Neural cell (in vitro differentiated cells): Measurements from ENCODE around the gene PPP1R12C. TPM values are rescaled to one million over a fixed set of nuclear protein-coding genes. Genes with fewer than 3 reads are reported as not detected.

Source experiments
- H2AFZ ChIP-seq: fragments of 200-600, 300-800 bp; sonication (generic), shearing (Covaris generic); 2 replicates; pipeline ENCODE4 v1.6.0; 2014; ENCODE audit warnings: low read depth, mild to moderate bottlenecking, antibody characterized with exemption, low read length, moderate library complexity
- H3F3A ChIP-seq: fragments of 200-600 bp; shearing (Covaris generic); 2 replicates; pipeline ENCODE4 v1.6.1; 2016; ENCODE audit warnings: mild to moderate bottlenecking, moderate library complexity, mixed read lengths, antibody characterized with exemption, low read length; ENCODE audit not compliant: insufficient read depth, poor library complexity, severe bottlenecking
- H3K27ac ChIP-seq: fragments of 200-600, 300-800 bp; sonication (generic), shearing (Covaris generic); 2 replicates; pipeline ENCODE4 v1.5.1; 2014; ENCODE audit warnings: mild to moderate bottlenecking, low read length, moderate library complexity
- H3K27me3 ChIP-seq: fragments of 300-800, 200-600 bp; sonication (generic), shearing (Covaris generic); 2 replicates; pipeline ENCODE4 v1.6.0; 2014; ENCODE audit warnings: mild to moderate bottlenecking, low read depth, low read length, moderate library complexity; ENCODE audit not compliant: insufficient read depth
- H3K36me3 ChIP-seq: fragments of 300-800, 200-600 bp; sonication (generic), shearing (Covaris generic); 2 replicates; pipeline ENCODE4 v1.5.1; 2014; ENCODE audit warnings: mild to moderate bottlenecking, antibody characterized with exemption, low read length, moderate library complexity; ENCODE audit not compliant: insufficient read depth
- H3K4me2 ChIP-seq: fragments of 300-800, 200-600 bp; sonication (generic), shearing (Covaris generic); 2 replicates; pipeline ENCODE4 v1.6.0; 2014; ENCODE audit warnings: mild to moderate bottlenecking, low read length
- H3K4me3 ChIP-seq: fragments of 300-800, 200-600 bp; sonication (generic), shearing (Covaris generic); 2 replicates; pipeline ENCODE4 v1.5.1; 2014; ENCODE audit warnings: mild to moderate bottlenecking, low read length, moderate library complexity
- H3K79me2 ChIP-seq: fragments of 200-600 bp; shearing (Covaris generic); replicated peaks from 2 replicates; pipeline ENCODE4 v1.6.0; 2014; ENCODE audit warnings: mild to moderate bottlenecking, low read length, moderate library complexity; ENCODE audit not compliant: insufficient read depth
- H3K9ac ChIP-seq: fragments of 300-800, 200-600 bp; sonication (generic), shearing (Covaris generic); 2 replicates; pipeline ENCODE4 v1.6.1; 2016; ENCODE audit warnings: mild to moderate bottlenecking, low read length, mixed read lengths
- H3K9me2 ChIP-seq: fragments of 200-600 bp; shearing (Covaris generic); 2 replicates; pipeline ENCODE4 v1.6.1; 2016; ENCODE audit warnings: mild to moderate bottlenecking, low read length, mixed read lengths; ENCODE audit not compliant: insufficient read depth
- H3K9me3 ChIP-seq: fragments of 200-600, 300-800 bp; sonication (generic), shearing (Covaris generic); 2 replicates; pipeline ENCODE4 v1.6.1; 2016; ENCODE audit warnings: mild to moderate bottlenecking, mixed run types, low read length, moderate library complexity, mixed read lengths
- H4K20me1 ChIP-seq: fragments of 200-600 bp; shearing (Covaris generic); 2 replicates; pipeline ENCODE4 v1.6.1; 2016; ENCODE audit warnings: mild to moderate bottlenecking, mixed run types; ENCODE audit not compliant: insufficient read depth
- EP300 ChIP-seq: fragments of 450-650 bp; conservative IDR thresholded peaks from 2 replicates; pipeline ENCODE4 v1.6.1; 2014; ENCODE audit warnings: antibody characterized with exemption, mild to moderate bottlenecking, moderate library complexity; ENCODE audit not compliant: poor library complexity, severe bottlenecking
- EZH2 ChIP-seq: fragments of 200-600, 300-800 bp; shearing (Covaris generic), sonication (generic); IDR thresholded peaks from 2 replicates; pipeline ENCODE4 v1.6.1; 2014; ENCODE audit warnings: antibody characterized with exemption, low read length, borderline replicate concordance, mild to moderate bottlenecking; ENCODE audit not compliant: insufficient read depth, poor library complexity, severe bottlenecking
- MXI1 ChIP-seq: fragments of 450-650 bp; conservative IDR thresholded peaks from 2 replicates; pipeline ENCODE4 v1.6.1; 2014; ENCODE audit warnings: antibody characterized with exemption, mild to moderate bottlenecking; ENCODE audit not compliant: poor library complexity, severe bottlenecking
- POLR2AphosphoS5 ChIP-seq: IDR thresholded peaks from 2 replicates; pipeline ENCODE4 v1.6.1; 2012
- RAD21 ChIP-seq: fragments of 450-650 bp; conservative IDR thresholded peaks from 2 replicates; pipeline ENCODE4 v1.6.1; 2014; ENCODE audit warnings: antibody characterized with exemption, mild to moderate bottlenecking, moderate library complexity
- SMC3 ChIP-seq: fragments of 450-650 bp; conservative IDR thresholded peaks from 2 replicates; pipeline ENCODE4 v1.6.1; 2014; ENCODE audit warnings: antibody characterized with exemption, mild to moderate bottlenecking, moderate library complexity; ENCODE audit not compliant: poor library complexity
- TAF1 ChIP-seq: IDR thresholded peaks from 2 replicates; pipeline ENCODE4 v1.6.1; 2012; ENCODE audit warnings: low read depth
- polyA plus RNA-seq: library from polyadenylated mRNA; depleted of rRNA; stranded (reverse); fragments of >200 nt; gene quantifications from 2 replicates; pipeline ENCODE4 v1.2.3, GENCODE V29; 2014
- TF ChIP-seq, protein P1 (sequence below): IDR thresholded peaks from 2 replicates; pipeline ENCODE4 v1.6.1; 2012; ENCODE audit warnings: borderline replicate concordance
- TF ChIP-seq, protein P2 (sequence below): fragments of 450-650 bp; IDR thresholded peaks from 2 replicates; pipeline ENCODE4 v1.5.1; 2014; ENCODE audit warnings: antibody characterized with exemption, mild to moderate bottlenecking, moderate library complexity; ENCODE audit not compliant: poor library complexity, severe bottlenecking

PPP1R12C gene
- polyA plus RNA-seq, 1 donor from 2014 or later: 109 TPM

DNA sequence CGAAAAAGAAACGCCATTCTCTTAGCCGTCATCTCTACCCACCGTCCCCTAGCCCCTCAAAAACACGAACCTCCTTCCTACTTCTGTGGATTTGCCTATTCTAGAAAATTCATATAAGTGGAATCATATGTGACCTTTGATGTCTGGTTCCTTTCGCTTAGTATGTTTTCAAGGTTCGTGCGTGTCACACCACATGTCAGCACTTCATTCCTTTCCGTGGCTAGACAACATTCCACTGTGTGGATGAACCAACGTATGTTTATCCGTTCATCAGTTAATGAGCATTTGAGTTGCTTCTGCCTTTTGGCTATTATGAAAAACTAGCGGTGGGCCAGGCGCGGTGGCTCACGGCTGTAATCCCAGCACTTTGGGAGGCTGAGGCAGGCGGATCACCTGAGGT is 14.0 kb upstream of the PPP1R12C start:
- TF ChIP-seq, protein P1, sequence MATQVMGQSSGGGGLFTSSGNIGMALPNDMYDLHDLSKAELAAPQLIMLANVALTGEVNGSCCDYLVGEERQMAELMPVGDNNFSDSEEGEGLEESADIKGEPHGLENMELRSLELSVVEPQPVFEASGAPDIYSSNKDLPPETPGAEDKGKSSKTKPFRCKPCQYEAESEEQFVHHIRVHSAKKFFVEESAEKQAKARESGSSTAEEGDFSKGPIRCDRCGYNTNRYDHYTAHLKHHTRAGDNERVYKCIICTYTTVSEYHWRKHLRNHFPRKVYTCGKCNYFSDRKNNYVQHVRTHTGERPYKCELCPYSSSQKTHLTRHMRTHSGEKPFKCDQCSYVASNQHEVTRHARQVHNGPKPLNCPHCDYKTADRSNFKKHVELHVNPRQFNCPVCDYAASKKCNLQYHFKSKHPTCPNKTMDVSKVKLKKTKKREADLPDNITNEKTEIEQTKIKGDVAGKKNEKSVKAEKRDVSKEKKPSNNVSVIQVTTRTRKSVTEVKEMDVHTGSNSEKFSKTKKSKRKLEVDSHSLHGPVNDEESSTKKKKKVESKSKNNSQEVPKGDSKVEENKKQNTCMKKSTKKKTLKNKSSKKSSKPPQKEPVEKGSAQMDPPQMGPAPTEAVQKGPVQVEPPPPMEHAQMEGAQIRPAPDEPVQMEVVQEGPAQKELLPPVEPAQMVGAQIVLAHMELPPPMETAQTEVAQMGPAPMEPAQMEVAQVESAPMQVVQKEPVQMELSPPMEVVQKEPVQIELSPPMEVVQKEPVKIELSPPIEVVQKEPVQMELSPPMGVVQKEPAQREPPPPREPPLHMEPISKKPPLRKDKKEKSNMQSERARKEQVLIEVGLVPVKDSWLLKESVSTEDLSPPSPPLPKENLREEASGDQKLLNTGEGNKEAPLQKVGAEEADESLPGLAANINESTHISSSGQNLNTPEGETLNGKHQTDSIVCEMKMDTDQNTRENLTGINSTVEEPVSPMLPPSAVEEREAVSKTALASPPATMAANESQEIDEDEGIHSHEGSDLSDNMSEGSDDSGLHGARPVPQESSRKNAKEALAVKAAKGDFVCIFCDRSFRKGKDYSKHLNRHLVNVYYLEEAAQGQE: no peak
- no peak for TF ChIP-seq POLR2AphosphoS5
- no peak for TF ChIP-seq SMC3
- TF ChIP-seq, protein P2, sequence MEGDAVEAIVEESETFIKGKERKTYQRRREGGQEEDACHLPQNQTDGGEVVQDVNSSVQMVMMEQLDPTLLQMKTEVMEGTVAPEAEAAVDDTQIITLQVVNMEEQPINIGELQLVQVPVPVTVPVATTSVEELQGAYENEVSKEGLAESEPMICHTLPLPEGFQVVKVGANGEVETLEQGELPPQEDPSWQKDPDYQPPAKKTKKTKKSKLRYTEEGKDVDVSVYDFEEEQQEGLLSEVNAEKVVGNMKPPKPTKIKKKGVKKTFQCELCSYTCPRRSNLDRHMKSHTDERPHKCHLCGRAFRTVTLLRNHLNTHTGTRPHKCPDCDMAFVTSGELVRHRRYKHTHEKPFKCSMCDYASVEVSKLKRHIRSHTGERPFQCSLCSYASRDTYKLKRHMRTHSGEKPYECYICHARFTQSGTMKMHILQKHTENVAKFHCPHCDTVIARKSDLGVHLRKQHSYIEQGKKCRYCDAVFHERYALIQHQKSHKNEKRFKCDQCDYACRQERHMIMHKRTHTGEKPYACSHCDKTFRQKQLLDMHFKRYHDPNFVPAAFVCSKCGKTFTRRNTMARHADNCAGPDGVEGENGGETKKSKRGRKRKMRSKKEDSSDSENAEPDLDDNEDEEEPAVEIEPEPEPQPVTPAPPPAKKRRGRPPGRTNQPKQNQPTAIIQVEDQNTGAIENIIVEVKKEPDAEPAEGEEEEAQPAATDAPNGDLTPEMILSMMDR: no peak
- TF ChIP-seq TAF1: no peak
- no peak for TF ChIP-seq RAD21
- TF ChIP-seq MXI1: no peak
- no peak for TF ChIP-seq EP300
- TF ChIP-seq EZH2: no peak
- Histone ChIP-seq H4K20me1 (no peaks in the 10 kb centered on the region), H3K4me2 (no peak overlapping the region), H3K9ac (no peak overlapping the region), H3K9me3 (no peaks in the 10 kb centered on the region), H3K79me2 (no peaks in the 10 kb centered on the region), H2AFZ (no peak overlapping the region), H3K9me2 (no peaks in the 10 kb centered on the region), H3K4me3 (no peak overlapping the region), H3F3A (no peaks in the 10 kb centered on the region), H3K36me3 (no peaks in the 10 kb centered on the region), H3K27ac (no peak overlapping the region), H3K27me3 (no peaks in the 10 kb centered on the region)

DNA sequence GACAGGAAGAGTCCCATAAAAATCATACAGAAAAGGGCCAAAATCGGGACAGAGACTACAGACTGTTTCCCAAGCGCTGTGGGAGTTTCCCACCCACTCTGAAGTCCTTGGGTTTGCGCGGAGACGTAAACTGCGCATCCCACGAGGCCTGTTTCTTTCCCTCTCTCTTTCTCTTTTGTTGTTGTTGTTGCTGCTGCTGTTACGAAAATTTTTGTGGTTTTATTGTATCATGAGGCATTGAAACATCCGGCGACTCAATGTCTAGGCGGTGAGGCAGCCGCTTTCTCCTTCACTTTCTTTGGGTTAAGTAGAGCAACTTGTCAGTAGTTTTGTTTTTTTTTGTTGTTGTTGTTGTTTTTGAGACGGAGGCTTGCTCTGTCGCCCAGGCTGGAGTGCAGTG is 1.6 kb upstream of the PPP1R12C start:
- Histone ChIP-seq H3K4me2 (no peak overlapping the region), H3K4me3 (peak overlapping the region; percentile 75), H3K79me2 (peaks cover 28% of the 10 kb centered on the region), H3K9me3 (no peaks in the 10 kb centered on the region), H3K9me2 (no peaks in the 10 kb centered on the region), H3K27me3 (no peaks in the 10 kb centered on the region), H4K20me1 (peaks cover 9% of the 10 kb centered on the region), H2AFZ (no peak overlapping the region), H3K9ac (no peak overlapping the region), H3K36me3 (no peaks in the 10 kb centered on the region), H3F3A (no peaks in the 10 kb centered on the region), H3K27ac (no peak overlapping the region)
- TF ChIP-seq MXI1 (no peak), RAD21 (no peak), EP300 (no peak), TAF1 (no peak), SMC3 (no peak), EZH2 (no peak), POLR2AphosphoS5 (no peak)
- TF ChIP-seq, protein P1: no peak
- TF ChIP-seq, protein P2: no peak
